Thoracic aorta (tissue), 2 donors: Measurements from ENCODE around the gene LRCH3. TPM values are rescaled to one million over a fixed set of nuclear protein-coding genes. Genes with fewer than 3 reads are reported as not detected.
A peak's percentile ranks its signal among the peaks of the same experiment; 100 is the strongest.

Experiments used
- ATAC-seq: fragments of 150-250 bp; one replicate; pipeline ENCODE4 v1.8.0; 2017; ENCODE audit warnings: low read depth; ENCODE audit not compliant: insufficient number of reproducible peaks, low FRiP score
- DNase-seq: peaks from one replicate; pipeline ENCODE4 v3.0.0-alpha.2; 2020; ENCODE audit warnings: low spot score
- H3K27ac ChIP-seq, 2 donors: fragments of 200-600 bp; sonication (generic); 1 replicate in 1 of 2; 2 replicates in 1 of 2; pipeline ENCODE4 v1.5.1; 2016; ENCODE audit warnings: mild to moderate bottlenecking in 2 of 2, moderate library complexity in 2 of 2
- H3K27me3 ChIP-seq: fragments of 200-600 bp; sonication (generic); replicated peaks from 2 replicates; pipeline ENCODE4 v1.6.0; 2016; ENCODE audit warnings: mild to moderate bottlenecking; ENCODE audit not compliant: insufficient read depth
- H3K36me3 ChIP-seq: fragments of 200-600 bp; sonication (generic); one replicate; pipeline ENCODE4 v1.5.1; 2016
- H3K4me1 ChIP-seq, 2 donors: fragments of 200-600 bp; sonication (generic); 1 replicate in 1 of 2; 2 replicates in 1 of 2; pipeline versions ENCODE4 v1.5.1 to v1.6.0; 2016; ENCODE audit warnings: low read depth in 2 of 2, mild to moderate bottlenecking in 1 of 2; ENCODE audit not compliant: control insufficient read depth in 1 of 2
- H3K4me3 ChIP-seq: fragments of 200-600 bp; sonication (generic); 2 replicates; pipeline ENCODE4 v1.5.1; 2016; ENCODE audit warnings: mild to moderate bottlenecking
- H3K9me3 ChIP-seq: fragments of 200-600 bp; sonication (generic); 2 replicates; pipeline ENCODE4 v1.5.1; 2016
- total RNA-seq, 2 donors: library from RNA; depleted of rRNA; stranded (reverse); fragments of >200 nt; gene quantifications; one replicate each; pipeline versions ENCODE4 v1.1.0 to v1.2.3, GENCODE V29; 2016
- TF ChIP-seq, protein P1 (sequence below): fragments of 200-600 bp; sonication (generic); IDR thresholded peaks from one replicate; pipeline ENCODE4 v1.5.1; 2019; ENCODE audit warnings: antibody characterized with exemption

LRCH3 gene
- total RNA-seq, 2 donors from 2014 or later, result 66.7 to 87.6 TPM

GRCh38 chr3:197753263-197753662, 37.8 kb upstream of the LRCH3 start:
- DNase-seq (no peak), ATAC-seq (no peak)
- Histone ChIP-seq H3K9me3 (no peaks in the 10 kb centered on the region), H3K4me3 (no peak overlapping the region), H3K36me3 (no peaks in the 10 kb centered on the region), H3K4me1 (peaks cover 8 to 38% of the 10 kb centered on the region in 2 donors), H3K27me3 (no peaks in the 10 kb centered on the region), H3K27ac (no peak overlapping the region)
- TF ChIP-seq, protein P1, sequence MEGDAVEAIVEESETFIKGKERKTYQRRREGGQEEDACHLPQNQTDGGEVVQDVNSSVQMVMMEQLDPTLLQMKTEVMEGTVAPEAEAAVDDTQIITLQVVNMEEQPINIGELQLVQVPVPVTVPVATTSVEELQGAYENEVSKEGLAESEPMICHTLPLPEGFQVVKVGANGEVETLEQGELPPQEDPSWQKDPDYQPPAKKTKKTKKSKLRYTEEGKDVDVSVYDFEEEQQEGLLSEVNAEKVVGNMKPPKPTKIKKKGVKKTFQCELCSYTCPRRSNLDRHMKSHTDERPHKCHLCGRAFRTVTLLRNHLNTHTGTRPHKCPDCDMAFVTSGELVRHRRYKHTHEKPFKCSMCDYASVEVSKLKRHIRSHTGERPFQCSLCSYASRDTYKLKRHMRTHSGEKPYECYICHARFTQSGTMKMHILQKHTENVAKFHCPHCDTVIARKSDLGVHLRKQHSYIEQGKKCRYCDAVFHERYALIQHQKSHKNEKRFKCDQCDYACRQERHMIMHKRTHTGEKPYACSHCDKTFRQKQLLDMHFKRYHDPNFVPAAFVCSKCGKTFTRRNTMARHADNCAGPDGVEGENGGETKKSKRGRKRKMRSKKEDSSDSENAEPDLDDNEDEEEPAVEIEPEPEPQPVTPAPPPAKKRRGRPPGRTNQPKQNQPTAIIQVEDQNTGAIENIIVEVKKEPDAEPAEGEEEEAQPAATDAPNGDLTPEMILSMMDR, result peak; percentile 7

DNA sequence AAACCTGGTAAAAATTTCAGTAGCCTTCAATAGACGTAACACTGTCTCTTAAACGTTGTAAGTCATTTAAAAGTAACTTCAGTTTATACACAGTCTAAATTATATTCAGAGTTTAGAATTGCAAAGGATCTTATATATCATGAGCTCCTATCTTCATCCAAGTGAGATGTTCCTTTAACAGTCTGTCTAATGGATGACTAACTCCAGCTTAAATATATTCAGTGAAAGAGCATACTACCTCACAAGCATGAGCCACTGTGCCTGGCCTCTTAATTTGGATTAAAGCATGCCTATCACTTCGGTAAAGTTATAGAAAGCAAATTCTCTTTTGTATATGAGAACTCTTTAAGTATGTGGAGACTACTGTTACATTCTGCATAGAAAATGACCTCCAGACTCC, 34.4 kb upstream of the LRCH3 start:
- DNase-seq (no peak), ATAC-seq (no peak)
- no peaks in the 10 kb centered on the region for H3K27me3 ChIP-seq
- TF ChIP-seq, protein P1, result no peak
- no peak overlapping the region for H3K4me3 ChIP-seq
- no peak overlapping the region for H3K27ac ChIP-seq
- no peaks in the 10 kb centered on the region for H3K36me3 ChIP-seq
- H3K9me3 ChIP-seq, result no peaks in the 10 kb centered on the region
- H3K4me1 ChIP-seq, result peaks cover 5 to 23% of the 10 kb centered on the region in 2 donors

- no peak for ATAC-seq
- Histone ChIP-seq H3K27ac (no peak overlapping the region), H3K27me3 (no peaks in the 10 kb centered on the region), H3K9me3 (no peaks in the 10 kb centered on the region), H3K4me1 (peaks cover 0 to 7% of the 10 kb centered on the region in 2 donors), H3K36me3 (peaks cover 11% of the 10 kb centered on the region), H3K4me3 (no peak overlapping the region)
- TF ChIP-seq, protein P1, result no peak
- DNase-seq, result no peak
These were observed 32.5 kb upstream of the LRCH3 start for GRCh38 chr3:197758512-197758911.

GRCh38 chr3:197761784-197762183, 29.3 kb upstream of the LRCH3 start:
- no peak for ATAC-seq
- DNase-seq, result no peak
- H3K4me1 ChIP-seq, result no peaks in the 10 kb centered on the region
- no peaks in the 10 kb centered on the region for H3K9me3 ChIP-seq
- no peaks in the 10 kb centered on the region for H3K27me3 ChIP-seq
- peaks cover 20% of the 10 kb centered on the region for H3K36me3 ChIP-seq
- H3K27ac ChIP-seq, result no peak overlapping the region
- TF ChIP-seq, protein P1, result no peak
- H3K4me3 ChIP-seq, result no peak overlapping the region

DNA sequence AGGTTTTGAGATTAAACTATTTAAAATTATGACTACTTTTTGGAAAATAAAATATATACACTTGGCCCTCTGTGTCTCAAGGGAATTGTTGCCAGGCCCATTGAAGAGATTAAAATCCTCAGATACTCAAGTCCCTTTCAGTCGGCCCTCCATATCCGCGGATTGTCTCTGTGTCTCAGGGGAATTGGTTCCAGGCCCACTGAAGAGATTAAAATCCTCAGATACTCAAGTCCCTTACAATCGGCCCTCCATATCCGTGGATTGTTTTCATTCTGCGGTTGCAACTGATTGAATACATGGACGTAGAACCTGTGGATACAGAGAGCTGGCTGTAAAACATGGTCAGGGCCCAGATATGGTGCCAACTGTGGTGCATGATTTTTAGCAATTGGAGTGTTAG, 15.7 kb upstream of the LRCH3 start:
- no peak for DNase-seq

More for the DNA sequence above, 15.7 kb upstream of the LRCH3 start:
- Histone ChIP-seq H3K27me3 (no peaks in the 10 kb centered on the region), H3K4me3 (no peak overlapping the region), H3K4me1 (no peaks in the 10 kb centered on the region), H3K27ac (no peak overlapping the region), H3K36me3 (peaks cover 46% of the 10 kb centered on the region), H3K9me3 (no peaks in the 10 kb centered on the region)
- ATAC-seq, result no peak
- TF ChIP-seq, protein P1, result no peak
